ENCODE data around the gene IQCH. TPM values are rescaled to one million over a fixed set of nuclear protein-coding genes. Genes with fewer than 3 reads are reported as not detected.

Gene IQCH
- total RNA-seq, 1 donor from 2014 or later = 2.8 TPM

- Mint-ChIP-seq H3K36me3 (ENCODE audit: low read depth) (peaks cover 3% of the 10 kb centered on the region), H3K4me3 (no peak overlapping the region), H3K9me3 (peaks cover 6% of the 10 kb centered on the region), H3K27me3 (ENCODE audit: low read depth) (no peaks in the 10 kb centered on the region), H3K27ac (ENCODE audit: unreplicated experiment) (no peak overlapping the region), H3K4me1 (peaks cover 5% of the 10 kb centered on the region)
- DNase-seq (ENCODE audit: low read depth, low spot score) = no peak
- no peak for TF ChIP-seq CTCF (conservative IDR thresholded peaks at IDR 0.05)
These were observed 65.4 kb downstream of the IQCH start for GRCh38 chr15:67319961-67320360.

- no peak overlapping the region for H3K27ac Mint-ChIP-seq (ENCODE audit: unreplicated experiment)
- peaks cover 6% of the 10 kb centered on the region for H3K36me3 Mint-ChIP-seq (ENCODE audit: low read depth)
- TF ChIP-seq CTCF (conservative IDR thresholded peaks at IDR 0.05) = no peak
- peaks cover 6% of the 10 kb centered on the region for H3K4me1 Mint-ChIP-seq
- peaks cover 6% of the 10 kb centered on the region for H3K9me3 Mint-ChIP-seq
- no peak for DNase-seq (ENCODE audit: low read depth, low spot score)
- H3K4me3 Mint-ChIP-seq = no peak overlapping the region
- H3K27me3 Mint-ChIP-seq (ENCODE audit: low read depth) = no peaks in the 10 kb centered on the region
These were observed 66.8 kb downstream of the IQCH start for GRCh38 chr15:67321352-67321751.

- Mint-ChIP-seq H3K9me3 (peaks cover 6% of the 10 kb centered on the region), H3K4me1 (peaks cover 6% of the 10 kb centered on the region), H3K36me3 (ENCODE audit: low read depth) (peaks cover 6% of the 10 kb centered on the region), H3K4me3 (no peak overlapping the region), H3K27me3 (ENCODE audit: low read depth) (no peaks in the 10 kb centered on the region), H3K27ac (ENCODE audit: unreplicated experiment) (no peak overlapping the region)
- DNase-seq (ENCODE audit: low read depth, low spot score) = no peak
- no peak for TF ChIP-seq CTCF (conservative IDR thresholded peaks at IDR 0.05)
These were observed 67.9 kb downstream of the IQCH start for GRCh38 chr15:67322481-67322880.

- no peak for TF ChIP-seq CTCF (conservative IDR thresholded peaks at IDR 0.05)
- Mint-ChIP-seq H3K4me3 (no peak overlapping the region), H3K27me3 (ENCODE audit: low read depth) (no peaks in the 10 kb centered on the region)
These were observed 72.7 kb downstream of the IQCH start for GRCh38 chr15:67327312-67327711.

GRCh38 chr15:67327737-67328136 is 73.2 kb downstream of the IQCH start:
- H3K4me3 Mint-ChIP-seq = no peak overlapping the region
- peaks cover 6% of the 10 kb centered on the region for H3K4me1 Mint-ChIP-seq
- H3K9me3 Mint-ChIP-seq = peaks cover 7% of the 10 kb centered on the region
- no peak for TF ChIP-seq CTCF (conservative IDR thresholded peaks at IDR 0.05)
- DNase-seq (ENCODE audit: low read depth, low spot score) = no peak
- no peaks in the 10 kb centered on the region for H3K27me3 Mint-ChIP-seq (ENCODE audit: low read depth)
- H3K27ac Mint-ChIP-seq (ENCODE audit: unreplicated experiment) = no peak overlapping the region
- H3K36me3 Mint-ChIP-seq (ENCODE audit: low read depth) = peaks cover 10% of the 10 kb centered on the region

More at GRCh38 chr15:67327312-67327711, 72.7 kb downstream of the IQCH start:
- Mint-ChIP-seq H3K9me3 (peaks cover 8% of the 10 kb centered on the region), H3K36me3 (ENCODE audit: low read depth) (peaks cover 10% of the 10 kb centered on the region), H3K27ac (ENCODE audit: unreplicated experiment) (no peak overlapping the region), H3K4me1 (peaks cover 6% of the 10 kb centered on the region)
- DNase-seq (ENCODE audit: low read depth, low spot score) = no peak

All from neural crest cell (in vitro differentiated cells).